ENCODE measurements around the gene ACER1. TPM values are rescaled to one million over a fixed set of nuclear protein-coding genes. Genes with fewer than 3 reads are reported as not detected.

ACER1 gene
- total RNA-seq, 4 donors from 2014 or later = 0.53 to 8.1 (median 1.4) TPM

- TF ChIP-seq CTCF (IDR thresholded peaks at IDR 0.05) (no peak), POLR2A (IDR thresholded peaks at IDR 0.05) (no peak)
- H3K4me1 ChIP-seq = peaks cover 45 to 58% (median 49%) of the 10 kb centered on the region in 3 donors
- no peaks in the 10 kb centered on the region for H3K36me3 ChIP-seq
- peak overlapping the region; percentile 62 to 93 (median 86) for H3K4me3 ChIP-seq
- no peaks in the 10 kb centered on the region for H3K27me3 ChIP-seq
- H3K27ac ChIP-seq = peak overlapping the region; percentile 78 to 91 (median 88)
- 11 to 13% methylated on average over 17 to 18 of the region's 36 CpGs for WGBS, 2 donors
- no peaks in the 10 kb centered on the region for H3K9me3 ChIP-seq
- intact Hi-C loops (cut with DNase I) = no loop called here
- no peak for DNase-seq
These were observed 54.4 kb downstream of the ACER1 start for GRCh38 chr19:6278740-6279619.

- H3K4me3 ChIP-seq = peak overlapping the region in 2 of 4 donors; percentile 87 to 93
- peaks cover 55 to 68% (median 57%) of the 10 kb centered on the region in 3 donors for H3K4me1 ChIP-seq
These were observed 55.4 kb downstream of the ACER1 start for GRCh38 chr19:6278051-6278450.

GRCh38 chr19:6276447-6276846, 57.0 kb downstream of the ACER1 start:
- Histone ChIP-seq H3K4me3 (no peak overlapping the region), H3K36me3 (no peaks in the 10 kb centered on the region), H3K9me3 (no peaks in the 10 kb centered on the region), H3K27ac (peak overlapping the region; percentile 72 to 95 (median 86)), H3K4me1 (peaks cover 69 to 84% (median 71%) of the 10 kb centered on the region in 3 donors), H3K27me3 (no peaks in the 10 kb centered on the region)
- 78 to 80% methylated on average over 9 to 11 of the region's 12 CpGs for WGBS, 2 donors
- TF ChIP-seq POLR2A (IDR thresholded peaks at IDR 0.05) (no peak), CTCF (IDR thresholded peaks at IDR 0.05) (no peak)
- intact Hi-C loops (cut with DNase I) = no loop called here
- DNase-seq = no peak

More at GRCh38 chr19:6278051-6278450, 55.4 kb downstream of the ACER1 start:
- no peak for DNase-seq
- TF ChIP-seq CTCF (IDR thresholded peaks at IDR 0.05) = no peak
- no peak for TF ChIP-seq POLR2A (IDR thresholded peaks at IDR 0.05)
- WGBS, 2 donors = 58 to 62% methylated on average over 4 to 9 of the region's 9 CpGs
- H3K27ac ChIP-seq = peak overlapping the region in 3 of 4 donors; percentile 78 to 91 (median 86)
- intact Hi-C loops (cut with DNase I) = no loop called here
- no peaks in the 10 kb centered on the region for H3K36me3 ChIP-seq
- no peaks in the 10 kb centered on the region for H3K9me3 ChIP-seq
- H3K27me3 ChIP-seq = no peaks in the 10 kb centered on the region

GRCh38 chr19:6275170-6275744, 58.2 kb downstream of the ACER1 start:
- peaks cover 0 to 3% (median under 1%) of the 10 kb centered on the region in 3 donors for H3K36me3 ChIP-seq
- peak overlapping the region; percentile 72 to 95 (median 84) for H3K27ac ChIP-seq
- intact Hi-C loops (cut with DNase I) = no loop called here
- 72 to 100% methylated on average over 1 to 16 of the region's 18 CpGs for WGBS, 2 donors
- H3K4me1 ChIP-seq = peaks cover 78 to 93% (median 79%) of the 10 kb centered on the region in 3 donors
- peak overlapping the region in 1 of 4 donors; percentile 54 for H3K4me3 ChIP-seq
- H3K9me3 ChIP-seq = no peaks in the 10 kb centered on the region
- no peaks in the 10 kb centered on the region for H3K27me3 ChIP-seq
- DNase-seq = no peak
- no peak for TF ChIP-seq POLR2A (IDR thresholded peaks at IDR 0.05)
- no peak for TF ChIP-seq CTCF (IDR thresholded peaks at IDR 0.05)

- H3K4me1 ChIP-seq = peaks cover 76 to 95% (median 81%) of the 10 kb centered on the region in 3 donors
- DNase-seq = no peak
- 71% methylated on average over 6 of the region's 15 CpGs; no CpG with 5 or more reads in 1 of the 2 donors for WGBS, 2 donors
- peaks cover 0 to 8% (median 6%) of the 10 kb centered on the region in 3 donors for H3K36me3 ChIP-seq
- H3K4me3 ChIP-seq = peak overlapping the region in 1 of 4 donors; percentile 54
- no peaks in the 10 kb centered on the region for H3K27me3 ChIP-seq
- H3K27ac ChIP-seq = peak overlapping the region; percentile 72 to 95 (median 84)
- no peaks in the 10 kb centered on the region for H3K9me3 ChIP-seq
- intact Hi-C loops (cut with DNase I) = no loop called here
- TF ChIP-seq CTCF (IDR thresholded peaks at IDR 0.05) = no peak
- TF ChIP-seq POLR2A (IDR thresholded peaks at IDR 0.05) = no peak
These were observed 58.7 kb downstream of the ACER1 start for GRCh38 chr19:6274756-6275155.

All from esophagus squamous epithelium (tissue), 5 donors.